Activated CD4-positive, alpha-beta T cell treated with anti-CD3 and anti-CD28 coated beads for 36 hours (primary cell): Measurements from ENCODE around the gene TMEM178B. TPM values are rescaled to one million over a fixed set of nuclear protein-coding genes. Genes with fewer than 3 reads are reported as not detected.

Source experiments
- ATAC-seq: fragments of 200-7000 bp; cut with Tn5 transposase; one replicate; pipeline ENCODE4 v1.10.0; 2021; ENCODE audit warnings: mild to moderate bottlenecking, moderate library complexity
- CTCF ChIA-PET: fragments of 350-600 bp; sonication (Branson Sonifier 250); formaldehyde crosslinking; loops from one replicate; lab custom pipeline; 2021; ENCODE audit warnings: antibody characterized with exemption; lab: Charles Lee
- POLR2A ChIA-PET: fragments of 350-600 bp; sonication (Branson Sonifier 250); formaldehyde crosslinking; loops from one replicate; lab custom pipeline; 2021; ENCODE audit warnings: antibody characterized with exemption, inconsistent platforms; lab: Charles Lee
- DNase-seq: peaks from one replicate; pipeline ENCODE4 v3.0.0-alpha.2; 2020
- H3K27ac Mint-ChIP-seq: one replicate; pipeline ENCODE4 v1.8.0; 2021; ENCODE audit warnings: mixed read lengths
- H3K27me3 Mint-ChIP-seq: one replicate; pipeline ENCODE4 v1.8.0; 2021; ENCODE audit warnings: mixed read lengths
- H3K36me3 Mint-ChIP-seq: one replicate; pipeline ENCODE4 v1.8.0; 2021; ENCODE audit warnings: low read depth, mixed read lengths
- H3K4me1 Mint-ChIP-seq: one replicate; pipeline ENCODE4 v1.8.0; 2021; ENCODE audit warnings: mixed read lengths
- H3K4me3 Mint-ChIP-seq: one replicate; pipeline ENCODE4 v1.8.0; 2021; ENCODE audit warnings: mild to moderate bottlenecking, moderate library complexity, mixed read lengths
- H3K9me3 Mint-ChIP-seq: one replicate; pipeline ENCODE4 v1.8.0; 2021; ENCODE audit warnings: low read depth, mixed read lengths
- intact Hi-C, 2 experiments: fragments of 100-400 bp; cut with DNase I in 1 of 2; cut with micrococcal nuclease in 1 of 2; formaldehyde crosslinking; loops; one replicate each; pipeline versions ENCODE4 v1.14.2 to v1.15.1; 2022 to 2024; cut with DNase I, micrococcal nuclease
- total RNA-seq, 2 experiments: library from RNA; stranded (reverse); gene quantifications; one replicate each; pipeline ENCODE4 v1.2.3, GENCODE V29; 2021

Gene TMEM178B
- total RNA-seq, 2 experiments from 2014 or later, result 0.23 TPM

- no peaks in the 10 kb centered on the region for H3K9me3 Mint-ChIP-seq
Observed at GRCh38 chr7:141232286-141233051, 158.6 kb downstream of the TMEM178B start.

GRCh38 chr7:141234335-141235105 is 160.7 kb downstream of the TMEM178B start:
- H3K27me3 Mint-ChIP-seq, result peaks cover 24% of the 10 kb centered on the region
- no peaks in the 10 kb centered on the region for H3K4me1 Mint-ChIP-seq
- no peaks in the 10 kb centered on the region for H3K9me3 Mint-ChIP-seq
- intact Hi-C loops, result no loop called here
- ATAC-seq (no peak), DNase-seq (no peak)
- H3K36me3 Mint-ChIP-seq, result no peaks in the 10 kb centered on the region
- CTCF ChIA-PET, result no interaction called here
- H3K27ac Mint-ChIP-seq, result no peak overlapping the region
- POLR2A ChIA-PET, result no interaction called here
- H3K4me3 Mint-ChIP-seq, result no peak overlapping the region

More at GRCh38 chr7:141232286-141233051, 158.6 kb downstream of the TMEM178B start:
- DNase-seq, result no peak
- ChIA-PET CTCF (no interaction called here), POLR2A (no interaction called here)
- intact Hi-C loops, result no loop called here
- H3K27ac Mint-ChIP-seq, result no peak overlapping the region
- peaks cover 20% of the 10 kb centered on the region for H3K27me3 Mint-ChIP-seq
- H3K4me1 Mint-ChIP-seq, result no peaks in the 10 kb centered on the region
- no peaks in the 10 kb centered on the region for H3K36me3 Mint-ChIP-seq
- H3K4me3 Mint-ChIP-seq, result no peak overlapping the region
- no peak for ATAC-seq

GRCh38 chr7:141235656-141236055 is 161.8 kb downstream of the TMEM178B start:
- H3K27me3 Mint-ChIP-seq, result peaks cover 24% of the 10 kb centered on the region
- H3K4me1 Mint-ChIP-seq, result no peaks in the 10 kb centered on the region
- CTCF ChIA-PET, result interaction anchor here (0.9 kb wide), 1 partner anchor 83 kb away, joined by 4 read pairs; no protein-coding TSS in a partner anchor
- intact Hi-C loops, result no loop called here
- no peaks in the 10 kb centered on the region for H3K9me3 Mint-ChIP-seq
- POLR2A ChIA-PET, result interaction anchor here (0.6 kb wide), 1 partner anchor 278 kb away, joined by 3 read pairs; no protein-coding TSS in a partner anchor
- H3K4me3 Mint-ChIP-seq, result no peak overlapping the region
- no peak overlapping the region for H3K27ac Mint-ChIP-seq
- ATAC-seq (no peak), DNase-seq (no peak)
- H3K36me3 Mint-ChIP-seq, result no peaks in the 10 kb centered on the region

- ATAC-seq, result no peak
- Mint-ChIP-seq H3K36me3 (no peaks in the 10 kb centered on the region), H3K27me3 (peaks cover 16% of the 10 kb centered on the region), H3K4me3 (no peak overlapping the region), H3K27ac (no peak overlapping the region), H3K4me1 (no peaks in the 10 kb centered on the region), H3K9me3 (no peaks in the 10 kb centered on the region)
- intact Hi-C loops, result no loop called here
- ChIA-PET CTCF (interaction anchor here (1.0 kb wide), 1 partner anchor 16 kb away, joined by 3 read pairs; no protein-coding TSS in a partner anchor), POLR2A (no interaction called here)
- no peak for DNase-seq
Observed at GRCh38 chr7:141238596-141239243, 164.9 kb downstream of the TMEM178B start.

GRCh38 chr7:141239661-141240060 is 165.8 kb downstream of the TMEM178B start:
- ATAC-seq, result no peak
- no peak for DNase-seq
- ChIA-PET CTCF (no interaction called here), POLR2A (no interaction called here)
- H3K4me3 Mint-ChIP-seq, result no peak overlapping the region
- peaks cover 14% of the 10 kb centered on the region for H3K27me3 Mint-ChIP-seq
- H3K36me3 Mint-ChIP-seq, result no peaks in the 10 kb centered on the region
- no peaks in the 10 kb centered on the region for H3K4me1 Mint-ChIP-seq
- intact Hi-C loops, result no loop called here
- H3K9me3 Mint-ChIP-seq, result no peaks in the 10 kb centered on the region
- no peak overlapping the region for H3K27ac Mint-ChIP-seq

GRCh38 chr7:141242568-141242967 is 168.7 kb downstream of the TMEM178B start:
- peaks cover 11% of the 10 kb centered on the region for H3K27me3 Mint-ChIP-seq
- H3K4me1 Mint-ChIP-seq, result no peaks in the 10 kb centered on the region
- ChIA-PET POLR2A (no interaction called here), CTCF (no interaction called here)
- H3K27ac Mint-ChIP-seq, result no peak overlapping the region
- no peaks in the 10 kb centered on the region for H3K36me3 Mint-ChIP-seq
- H3K9me3 Mint-ChIP-seq, result no peaks in the 10 kb centered on the region
- ATAC-seq (no peak), DNase-seq (no peak)
- no peak overlapping the region for H3K4me3 Mint-ChIP-seq
- intact Hi-C loops, result no loop called here

GRCh38 chr7:141243368-141243767 is 169.5 kb downstream of the TMEM178B start:
- H3K9me3 Mint-ChIP-seq, result no peaks in the 10 kb centered on the region
- peaks cover 11% of the 10 kb centered on the region for H3K27me3 Mint-ChIP-seq
- no peaks in the 10 kb centered on the region for H3K4me1 Mint-ChIP-seq
- ATAC-seq, result no peak
- POLR2A ChIA-PET, result no interaction called here
- no peak for DNase-seq
- H3K36me3 Mint-ChIP-seq, result no peaks in the 10 kb centered on the region
- intact Hi-C loops, result no loop called here
- no peak overlapping the region for H3K27ac Mint-ChIP-seq
- CTCF ChIA-PET, result no interaction called here
- H3K4me3 Mint-ChIP-seq, result no peak overlapping the region

GRCh38 chr7:141244435-141244834 is 170.6 kb downstream of the TMEM178B start:
- no peaks in the 10 kb centered on the region for H3K4me1 Mint-ChIP-seq
- DNase-seq (no peak), ATAC-seq (no peak)
- peaks cover 6% of the 10 kb centered on the region for H3K27me3 Mint-ChIP-seq
- ChIA-PET POLR2A (no interaction called here), CTCF (no interaction called here)
- H3K27ac Mint-ChIP-seq, result no peak overlapping the region
- intact Hi-C loops, result no loop called here
- no peaks in the 10 kb centered on the region for H3K36me3 Mint-ChIP-seq
- no peak overlapping the region for H3K4me3 Mint-ChIP-seq
- H3K9me3 Mint-ChIP-seq, result no peaks in the 10 kb centered on the region

GRCh38 chr7:141246426-141246825 is 172.6 kb downstream of the TMEM178B start:
- Mint-ChIP-seq H3K27ac (no peak overlapping the region), H3K36me3 (no peaks in the 10 kb centered on the region), H3K27me3 (peaks cover 6% of the 10 kb centered on the region), H3K4me3 (no peak overlapping the region), H3K9me3 (no peaks in the 10 kb centered on the region), H3K4me1 (no peaks in the 10 kb centered on the region)
- DNase-seq (no peak), ATAC-seq (no peak)
- CTCF ChIA-PET, result no interaction called here
- intact Hi-C loops, result no loop called here
- POLR2A ChIA-PET, result no interaction called here

GRCh38 chr7:141251180-141251579 is 177.3 kb downstream of the TMEM178B start:
- Mint-ChIP-seq H3K9me3 (no peaks in the 10 kb centered on the region), H3K4me3 (no peak overlapping the region), H3K27ac (no peak overlapping the region), H3K4me1 (no peaks in the 10 kb centered on the region), H3K36me3 (no peaks in the 10 kb centered on the region), H3K27me3 (no peaks in the 10 kb centered on the region)
- DNase-seq (no peak), ATAC-seq (no peak)
- ChIA-PET POLR2A (no interaction called here), CTCF (no interaction called here)
- intact Hi-C loops, result no loop called here

GRCh38 chr7:141251957-141252356 is 178.1 kb downstream of the TMEM178B start:
- POLR2A ChIA-PET, result no interaction called here
- H3K4me3 Mint-ChIP-seq, result no peak overlapping the region

More at GRCh38 chr7:141251957-141252356, 178.1 kb downstream of the TMEM178B start:
- no peaks in the 10 kb centered on the region for H3K27me3 Mint-ChIP-seq
- no peaks in the 10 kb centered on the region for H3K36me3 Mint-ChIP-seq
- DNase-seq, result no peak
- intact Hi-C loops, result no loop called here
- CTCF ChIA-PET, result no interaction called here
- no peak overlapping the region for H3K27ac Mint-ChIP-seq
- no peaks in the 10 kb centered on the region for H3K4me1 Mint-ChIP-seq
- no peaks in the 10 kb centered on the region for H3K9me3 Mint-ChIP-seq
- no peak for ATAC-seq
